ENCODE results near the gene C10orf143.

The C10orf143 gene

GRCh38 chr10:130038611-130039109 lies 72.0 kb downstream of the C10orf143 start:
- H3K14ac ChIP-seq (ENCODE audit: low read length): peak overlapping the region; percentile 92
- no peak overlapping the region for H2BK5ac ChIP-seq (ENCODE audit: low read length)
- H3K9me3 ChIP-seq (replicated peaks in 1 of 2; ENCODE audit: control insufficient read depth in 2 of 2, insufficient read depth in 1 of 2, low read depth in 1 of 2, low read length in 2 of 2): peaks cover 0 to 3% of the 10 kb centered on the region in 2 donors
- no peak for DNase-seq (ENCODE audit: low spot score)
- H3K27ac ChIP-seq (replicated peaks; ENCODE audit: low read length): no peak overlapping the region
- no peak overlapping the region for H2BK120ac ChIP-seq (ENCODE audit: low read depth, low read length)
- no peak overlapping the region for H3K4me2 ChIP-seq (ENCODE audit: insufficient read depth, low read length, poor library complexity, severe bottlenecking)
- peak overlapping the region; percentile 67 for H3K23ac ChIP-seq (ENCODE audit: low read depth, low read length, poor library complexity)
- H4K91ac ChIP-seq (ENCODE audit: low read depth, low read length, poor library complexity): no peak overlapping the region
- no peak overlapping the region for H2AFZ ChIP-seq (ENCODE audit: low read length)
- no peak overlapping the region for H3K18ac ChIP-seq (ENCODE audit: low read length)
- H2BK12ac ChIP-seq (ENCODE audit: low read length): no peak overlapping the region
- H2BK15ac ChIP-seq (ENCODE audit: low read length): no peak overlapping the region
- no peaks in the 10 kb centered on the region for H3K36me3 ChIP-seq (replicated peaks in 1 of 2; ENCODE audit: control insufficient read depth in 2 of 2, insufficient read depth in 2 of 2, low read length in 2 of 2)
- H3K9ac ChIP-seq (ENCODE audit: low read depth, low read length, poor library complexity): peak overlapping the region; percentile 3
- H3K4me3 ChIP-seq (ENCODE audit: low read length in 2 of 2): no peak overlapping the region
- H2AK5ac ChIP-seq (ENCODE audit: low read depth, low read length): peak overlapping the region; percentile 72
- H3K27me3 ChIP-seq (ENCODE audit: control insufficient read depth in 3 of 3, insufficient read depth in 3 of 3, low read depth in 1 of 3, low read length in 3 of 3): peaks cover 0 to 5% (median 2%) of the 10 kb centered on the region in 3 experiments
- H3K4ac ChIP-seq (ENCODE audit: low read length): no peak overlapping the region
- no peak overlapping the region for H4K8ac ChIP-seq (ENCODE audit: low read depth, low read length)
- H3K4me1 ChIP-seq (ENCODE audit: control insufficient read depth in 2 of 2, insufficient read depth in 1 of 2, low read depth in 1 of 2, low read length in 2 of 2): peaks cover 0 to 1% of the 10 kb centered on the region in 2 donors
- peaks cover 2% of the 10 kb centered on the region for H3K79me1 ChIP-seq (ENCODE audit: low read depth, low read length)
- WGBS, 2 donors (ENCODE audit: extremely low coverage in 2 of 2, insufficient read length in 2 of 2, insufficient replicate concordance in 1 of 2): no CpG with 5 or more reads among the region's 8 CpGs

- H2AK5ac ChIP-seq (ENCODE audit: low read depth, low read length): no peak overlapping the region
- H2BK12ac ChIP-seq (ENCODE audit: low read length): no peak overlapping the region
- H2BK120ac ChIP-seq (ENCODE audit: low read depth, low read length): no peak overlapping the region
- peaks cover 2% of the 10 kb centered on the region for H3K79me1 ChIP-seq (ENCODE audit: low read depth, low read length)
- whole genome bisulfite sequencing, 2 donors (ENCODE audit: extremely low coverage in 2 of 2, insufficient read length in 2 of 2, insufficient replicate concordance in 1 of 2): no CpG with 5 or more reads among the region's 8 CpGs
- no peak overlapping the region for H4K8ac ChIP-seq (ENCODE audit: low read depth, low read length)
- H3K27me3 ChIP-seq (ENCODE audit: control insufficient read depth in 3 of 3, insufficient read depth in 3 of 3, low read depth in 1 of 3, low read length in 3 of 3): peaks cover 0 to 5% (median 2%) of the 10 kb centered on the region in 3 experiments
- H3K23ac ChIP-seq (ENCODE audit: low read depth, low read length, poor library complexity): no peak overlapping the region
- H3K4me3 ChIP-seq (ENCODE audit: low read length in 2 of 2): no peak overlapping the region
- no peak overlapping the region for H3K9ac ChIP-seq (ENCODE audit: low read depth, low read length, poor library complexity)
- no peak overlapping the region for H2AFZ ChIP-seq (ENCODE audit: low read length)
- H2BK15ac ChIP-seq (ENCODE audit: low read length): no peak overlapping the region
- H2BK5ac ChIP-seq (ENCODE audit: low read length): no peak overlapping the region
- H4K91ac ChIP-seq (ENCODE audit: low read depth, low read length, poor library complexity): no peak overlapping the region
- H3K4me2 ChIP-seq (ENCODE audit: insufficient read depth, low read length, poor library complexity, severe bottlenecking): no peak overlapping the region
- peaks cover 0 to 1% of the 10 kb centered on the region in 2 donors for H3K4me1 ChIP-seq (ENCODE audit: control insufficient read depth in 2 of 2, insufficient read depth in 1 of 2, low read depth in 1 of 2, low read length in 2 of 2)
- peaks cover 0 to 3% of the 10 kb centered on the region in 2 donors for H3K9me3 ChIP-seq (replicated peaks in 1 of 2; ENCODE audit: control insufficient read depth in 2 of 2, insufficient read depth in 1 of 2, low read depth in 1 of 2, low read length in 2 of 2)
- H3K36me3 ChIP-seq (replicated peaks in 1 of 2; ENCODE audit: control insufficient read depth in 2 of 2, insufficient read depth in 2 of 2, low read length in 2 of 2): no peaks in the 10 kb centered on the region
- H3K14ac ChIP-seq (ENCODE audit: low read length): no peak overlapping the region
- no peak for DNase-seq (ENCODE audit: low spot score)
- H3K4ac ChIP-seq (ENCODE audit: low read length): no peak overlapping the region
- no peak overlapping the region for H3K27ac ChIP-seq (replicated peaks; ENCODE audit: low read length)
- H3K18ac ChIP-seq (ENCODE audit: low read length): no peak overlapping the region
Observed at GRCh38 chr10:130038019-130038555, 72.5 kb downstream of the C10orf143 start.

- H3K27me3 ChIP-seq (ENCODE audit: control insufficient read depth in 3 of 3, insufficient read depth in 3 of 3, low read depth in 1 of 3, low read length in 3 of 3): peaks cover 0 to 5% (median 2%) of the 10 kb centered on the region in 3 experiments
- peaks cover 0 to 1% of the 10 kb centered on the region in 2 donors for H3K4me1 ChIP-seq (ENCODE audit: control insufficient read depth in 2 of 2, insufficient read depth in 1 of 2, low read depth in 1 of 2, low read length in 2 of 2)
- H3K9me3 ChIP-seq (replicated peaks in 1 of 2; ENCODE audit: control insufficient read depth in 2 of 2, insufficient read depth in 1 of 2, low read depth in 1 of 2, low read length in 2 of 2): peaks cover 0 to 3% of the 10 kb centered on the region in 2 donors
- no peak overlapping the region for H3K4me3 ChIP-seq (ENCODE audit: low read length in 2 of 2)
- H2BK15ac ChIP-seq (ENCODE audit: low read length): no peak overlapping the region
- no peak overlapping the region for H3K4ac ChIP-seq (ENCODE audit: low read length)
- H3K4me2 ChIP-seq (ENCODE audit: insufficient read depth, low read length, poor library complexity, severe bottlenecking): no peak overlapping the region
- H3K79me1 ChIP-seq (ENCODE audit: low read depth, low read length): peaks cover 2% of the 10 kb centered on the region
- no peak overlapping the region for H3K27ac ChIP-seq (replicated peaks; ENCODE audit: low read length)
- H3K36me3 ChIP-seq (replicated peaks in 1 of 2; ENCODE audit: control insufficient read depth in 2 of 2, insufficient read depth in 2 of 2, low read length in 2 of 2): no peaks in the 10 kb centered on the region
- H3K14ac ChIP-seq (ENCODE audit: low read length): no peak overlapping the region
- WGBS, 2 donors (ENCODE audit: extremely low coverage in 2 of 2, insufficient read length in 2 of 2, insufficient replicate concordance in 1 of 2): no CpG with 5 or more reads among the region's 14 CpGs
- DNase-seq (ENCODE audit: low spot score): no peak
- H2BK5ac ChIP-seq (ENCODE audit: low read length): no peak overlapping the region
- no peak overlapping the region for H3K23ac ChIP-seq (ENCODE audit: low read depth, low read length, poor library complexity)
- peak overlapping the region; percentile 19 for H3K18ac ChIP-seq (ENCODE audit: low read length)
- no peak overlapping the region for H2BK120ac ChIP-seq (ENCODE audit: low read depth, low read length)
- no peak overlapping the region for H2BK12ac ChIP-seq (ENCODE audit: low read length)
- H3K9ac ChIP-seq (ENCODE audit: low read depth, low read length, poor library complexity): peak overlapping the region; percentile 46
- H2AFZ ChIP-seq (ENCODE audit: low read length): no peak overlapping the region
- no peak overlapping the region for H2AK5ac ChIP-seq (ENCODE audit: low read depth, low read length)
- no peak overlapping the region for H4K91ac ChIP-seq (ENCODE audit: low read depth, low read length, poor library complexity)
- no peak overlapping the region for H4K8ac ChIP-seq (ENCODE audit: low read depth, low read length)
Observed at GRCh38 chr10:130037169-130037661, 73.4 kb downstream of the C10orf143 start.

GRCh38 chr10:130036296-130037065 lies 74.1 kb downstream of the C10orf143 start:
- no peak for DNase-seq (ENCODE audit: low spot score)
- H3K4me3 ChIP-seq (ENCODE audit: low read length in 2 of 2): no peak overlapping the region
- no peak overlapping the region for H2AK5ac ChIP-seq (ENCODE audit: low read depth, low read length)
- H3K36me3 ChIP-seq (replicated peaks in 1 of 2; ENCODE audit: control insufficient read depth in 2 of 2, insufficient read depth in 2 of 2, low read length in 2 of 2): no peaks in the 10 kb centered on the region
- no peak overlapping the region for H2AFZ ChIP-seq (ENCODE audit: low read length)
- no peaks in the 10 kb centered on the region for H3K9me3 ChIP-seq (replicated peaks in 1 of 2; ENCODE audit: control insufficient read depth in 2 of 2, insufficient read depth in 1 of 2, low read depth in 1 of 2, low read length in 2 of 2)
- no peak overlapping the region for H3K14ac ChIP-seq (ENCODE audit: low read length)
- H3K23ac ChIP-seq (ENCODE audit: low read depth, low read length, poor library complexity): peak overlapping the region; percentile 52
- H4K8ac ChIP-seq (ENCODE audit: low read depth, low read length): no peak overlapping the region
- H2BK15ac ChIP-seq (ENCODE audit: low read length): no peak overlapping the region
- no peak overlapping the region for H2BK5ac ChIP-seq (ENCODE audit: low read length)
- H3K4ac ChIP-seq (ENCODE audit: low read length): no peak overlapping the region
- peak overlapping the region; percentile 32 for H4K91ac ChIP-seq (ENCODE audit: low read depth, low read length, poor library complexity)
- H2BK120ac ChIP-seq (ENCODE audit: low read depth, low read length): no peak overlapping the region
- no peaks in the 10 kb centered on the region for H3K79me1 ChIP-seq (ENCODE audit: low read depth, low read length)
- peak overlapping the region; percentile 61 for H3K9ac ChIP-seq (ENCODE audit: low read depth, low read length, poor library complexity)
- no peak overlapping the region for H3K4me2 ChIP-seq (ENCODE audit: insufficient read depth, low read length, poor library complexity, severe bottlenecking)
- WGBS, 2 donors (ENCODE audit: extremely low coverage in 2 of 2, insufficient read length in 2 of 2, insufficient replicate concordance in 1 of 2): no CpG with 5 or more reads among the region's 13 CpGs
- H3K4me1 ChIP-seq (ENCODE audit: control insufficient read depth in 2 of 2, insufficient read depth in 1 of 2, low read depth in 1 of 2, low read length in 2 of 2): no peaks in the 10 kb centered on the region
- H2BK12ac ChIP-seq (ENCODE audit: low read length): no peak overlapping the region
- no peak overlapping the region for H3K27ac ChIP-seq (replicated peaks; ENCODE audit: low read length)
- H3K18ac ChIP-seq (ENCODE audit: low read length): peak overlapping the region; percentile 59
- peaks cover 0 to 5% (median 0%) of the 10 kb centered on the region in 3 experiments for H3K27me3 ChIP-seq (ENCODE audit: control insufficient read depth in 3 of 3, insufficient read depth in 3 of 3, low read depth in 1 of 3, low read length in 3 of 3)
